ENCODE data around the gene FYCO1. TPM values are rescaled to one million over a fixed set of nuclear protein-coding genes. Genes with fewer than 3 reads are reported as not detected.

Gene FYCO1
- total RNA-seq, 1 experiment from 2014 or later, result 5.3 TPM

- DNase-seq (ENCODE audit: extremely low read depth, low read depth), result no peak
Measured at GRCh38 chr3:45985532-45986302, 9.9 kb downstream of the FYCO1 start.

- no peak for DNase-seq (ENCODE audit: extremely low read depth, low read depth)
Measured at GRCh38 chr3:45984331-45985312, 11.0 kb downstream of the FYCO1 start.

GRCh38 chr3:45983770-45984169, 11.9 kb downstream of the FYCO1 start:
- no peak for DNase-seq (ENCODE audit: extremely low read depth, low read depth)

GRCh38 chr3:45981346-45982074, 14.1 kb downstream of the FYCO1 start:
- DNase-seq (ENCODE audit: extremely low read depth, low read depth), result no peak

GRCh38 chr3:45980819-45981218, 14.8 kb downstream of the FYCO1 start:
- no peak for DNase-seq (ENCODE audit: extremely low read depth, low read depth)

- DNase-seq (ENCODE audit: extremely low read depth, low read depth), result no peak
Measured at GRCh38 chr3:45980229-45980813, 15.3 kb downstream of the FYCO1 start.

GRCh38 chr3:45979378-45979777, 16.2 kb downstream of the FYCO1 start:
- no peak for DNase-seq (ENCODE audit: extremely low read depth, low read depth)

GRCh38 chr3:45978006-45978761, 17.4 kb downstream of the FYCO1 start:
- no peak for DNase-seq (ENCODE audit: extremely low read depth, low read depth)

- no peak for DNase-seq (ENCODE audit: extremely low read depth, low read depth)
Measured at GRCh38 chr3:45976191-45977091, 19.2 kb downstream of the FYCO1 start.

- no peak for DNase-seq (ENCODE audit: extremely low read depth, low read depth)
Measured at GRCh38 chr3:45975686-45976085, 19.9 kb downstream of the FYCO1 start.

GRCh38 chr3:45974686-45975085, 20.9 kb downstream of the FYCO1 start:
- no peak for DNase-seq (ENCODE audit: extremely low read depth, low read depth)

GRCh38 chr3:45972534-45973402, 22.9 kb downstream of the FYCO1 start:
- no peak for DNase-seq (ENCODE audit: extremely low read depth, low read depth)

- no peak for DNase-seq (ENCODE audit: extremely low read depth, low read depth)
Measured at GRCh38 chr3:45969953-45970352, 25.7 kb downstream of the FYCO1 start.

- no peak for DNase-seq (ENCODE audit: extremely low read depth, low read depth)
Measured at GRCh38 chr3:45969116-45969515, 26.5 kb downstream of the FYCO1 start.

GRCh38 chr3:45968706-45969105, 26.9 kb downstream of the FYCO1 start:
- no peak for DNase-seq (ENCODE audit: extremely low read depth, low read depth)

GRCh38 chr3:45968149-45968548, 27.5 kb downstream of the FYCO1 start:
- no peak for DNase-seq (ENCODE audit: extremely low read depth, low read depth)

GRCh38 chr3:45967724-45968123, 27.9 kb downstream of the FYCO1 start:
- DNase-seq (ENCODE audit: extremely low read depth, low read depth), result no peak
